Measurements from ENCODE around the gene ANKRD31.
"Not testable (repeated sequence)": the region's sequence is repeated elsewhere in the genome, so short reads cannot be mapped to it uniquely, and the experiment has no call there.

Gene ANKRD31

DNA sequence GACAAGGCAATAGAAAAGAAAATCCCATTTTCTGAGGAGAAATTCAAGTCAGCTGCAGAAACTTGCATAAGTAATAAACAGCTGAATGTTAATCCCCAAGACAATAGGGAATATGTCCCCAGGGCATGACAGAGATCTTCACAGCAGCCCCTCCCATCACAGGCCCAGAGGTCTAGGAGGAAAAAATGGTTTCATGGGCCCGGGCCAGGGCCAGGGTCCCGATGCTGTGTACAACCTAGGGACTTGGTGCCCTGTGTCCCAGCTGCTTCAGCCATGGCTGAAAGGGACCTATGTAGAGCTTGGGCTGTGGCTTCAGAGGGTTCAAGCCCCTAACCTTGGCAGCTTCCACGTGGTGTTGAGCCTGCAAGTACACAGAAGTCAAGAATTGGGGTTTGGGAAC lies 75.2 kb downstream of the ANKRD31 start:
- DNase-seq (ENCODE audit: low read depth in 3 of 3, low spot score in 1 of 3) = not testable (repeated sequence)

GRCh38 chr5:75156585-75156984 lies 80.1 kb downstream of the ANKRD31 start:
- DNase-seq (ENCODE audit: low read depth in 3 of 3, low spot score in 1 of 3) = no peak

DNA sequence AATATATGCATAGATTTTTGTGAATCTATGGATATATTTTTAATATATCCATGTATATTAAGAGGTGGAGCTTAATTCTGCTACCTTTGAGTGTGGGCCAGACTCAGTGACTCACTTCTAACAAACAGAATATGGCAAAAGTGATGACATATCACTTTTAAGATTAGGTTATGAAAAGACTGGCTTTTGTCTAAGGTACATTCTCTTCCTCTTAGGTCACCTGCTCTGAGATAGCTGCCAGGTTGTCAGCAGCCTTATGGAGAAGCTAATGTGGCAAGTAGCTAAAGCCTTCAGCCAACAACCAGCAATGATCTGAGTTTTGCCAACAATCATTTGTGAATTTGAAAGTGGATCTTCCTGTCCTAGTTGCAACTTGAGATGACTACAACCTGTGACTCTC lies 83.8 kb downstream of the ANKRD31 start:
- no peak for DNase-seq (ENCODE audit: low read depth in 3 of 3, low spot score in 1 of 3)

DNA sequence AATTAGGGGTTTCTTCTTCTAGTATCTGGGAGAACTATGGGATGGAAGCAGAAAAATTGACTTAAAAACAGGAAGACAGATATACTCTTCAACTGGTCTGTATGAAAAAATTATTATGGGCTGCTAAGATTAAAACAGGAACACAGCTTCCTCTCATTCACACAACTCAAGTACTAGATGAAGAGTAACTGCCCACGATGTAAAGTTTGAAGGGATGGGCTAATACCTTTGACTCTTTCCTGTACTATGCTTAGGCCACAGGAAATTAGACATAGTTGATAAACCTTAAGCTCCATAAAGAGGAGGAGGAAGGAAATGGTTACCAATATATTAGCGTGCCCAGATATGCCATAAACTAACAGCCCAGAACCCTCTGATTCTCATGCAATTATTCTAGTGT lies 88.6 kb downstream of the ANKRD31 start:
- DNase-seq (ENCODE audit: low read depth in 3 of 3, low spot score in 1 of 3) = no peak

DNA sequence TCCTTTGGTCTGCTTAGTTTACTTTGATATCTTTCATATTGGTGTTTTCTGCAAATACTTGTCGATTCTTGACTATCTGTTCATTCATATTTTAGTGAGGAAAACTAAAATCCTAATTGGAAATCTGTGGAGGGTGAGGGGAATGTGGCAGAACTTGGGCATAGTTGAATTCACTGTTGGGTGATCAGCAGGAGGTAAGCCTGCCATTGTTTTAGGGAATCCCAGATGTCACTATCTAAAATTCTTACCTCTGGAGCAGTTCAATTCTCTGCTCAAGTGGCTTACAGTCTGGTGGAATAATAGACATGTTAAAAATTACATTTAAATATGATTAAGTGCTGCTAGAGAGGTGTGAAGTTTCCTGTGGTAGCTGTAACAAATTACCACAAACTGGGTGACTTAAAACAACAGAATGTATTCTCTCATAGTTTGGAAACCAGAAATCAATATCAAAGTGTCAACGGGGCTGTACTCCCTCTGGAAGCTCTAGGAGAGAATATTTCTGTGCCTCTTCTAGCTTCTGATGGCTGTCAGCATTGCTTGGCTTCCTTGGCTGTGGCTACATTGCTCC lies 94.0 kb downstream of the ANKRD31 start:
- DNase-seq (ENCODE audit: low read depth in 3 of 3, low spot score in 1 of 3) = no peak

- no peak for DNase-seq (ENCODE audit: low read depth in 3 of 3, low spot score in 1 of 3)
Observed at GRCh38 chr5:75140277-75140676, 96.4 kb downstream of the ANKRD31 start.

DNA sequence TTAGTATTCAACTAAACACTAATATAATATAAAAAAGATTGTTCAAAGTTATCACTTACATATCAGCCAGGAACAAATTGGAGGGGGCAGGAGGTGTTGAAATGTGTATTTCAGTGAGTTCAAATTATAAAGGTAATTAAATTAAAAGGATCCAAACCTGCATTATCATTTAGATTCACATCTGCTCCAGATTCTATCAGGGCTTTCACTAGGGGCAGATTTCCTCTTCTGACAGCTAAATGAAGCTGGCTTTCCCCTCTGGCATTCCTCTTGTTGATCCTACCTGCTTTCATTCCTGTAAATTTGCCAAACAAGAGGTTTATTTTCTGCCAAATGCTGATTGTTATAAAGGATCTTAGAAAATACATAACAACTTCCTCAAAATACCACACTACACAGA lies 98.0 kb downstream of the ANKRD31 start:
- no peak for DNase-seq (ENCODE audit: low read depth in 3 of 3, low spot score in 1 of 3)

GRCh38 chr5:75130818-75131349 lies 105.8 kb downstream of the ANKRD31 start:
- DNase-seq (ENCODE audit: low read depth in 3 of 3, low spot score in 1 of 3) = no peak

DNA sequence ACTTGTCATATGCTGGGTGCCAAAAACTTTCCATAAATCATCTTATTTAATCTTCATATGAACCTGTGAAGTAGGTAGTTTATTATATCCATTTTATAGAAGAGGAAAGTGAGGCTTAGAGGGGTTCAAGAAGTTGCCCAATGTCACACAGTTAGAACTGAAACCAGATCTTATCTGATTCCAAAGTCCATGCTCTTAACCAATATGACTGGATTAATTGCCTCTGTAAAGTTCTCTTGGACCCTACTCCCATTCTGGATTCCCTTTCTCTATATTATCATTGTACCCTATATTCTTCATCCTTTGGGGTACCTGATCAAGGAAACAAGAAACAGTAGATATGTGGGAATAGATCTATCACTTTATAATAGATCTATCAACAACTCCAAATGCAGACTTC lies 119.8 kb downstream of the ANKRD31 start:
- DNase-seq (ENCODE audit: low read depth in 3 of 3, low spot score in 1 of 3) = no peak

DNA sequence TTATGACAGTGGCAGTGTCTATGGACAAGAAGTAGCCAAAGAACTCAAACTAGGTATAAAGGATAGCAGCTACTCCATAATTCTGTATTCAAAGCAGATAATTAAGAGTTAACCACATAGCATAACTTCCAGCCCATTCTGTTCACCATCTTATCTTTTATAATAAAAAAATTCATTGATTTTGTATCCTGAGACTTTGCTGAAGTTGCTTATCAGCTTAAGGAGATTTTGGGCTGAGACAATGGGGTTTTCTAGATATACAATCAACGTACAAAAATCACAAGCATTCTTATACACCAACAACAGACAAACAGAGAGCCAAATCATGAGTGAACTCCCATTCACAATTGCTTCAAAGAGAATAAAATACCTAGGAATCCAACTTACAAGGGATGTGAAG lies 122.4 kb downstream of the ANKRD31 start:
- not testable (repeated sequence) for DNase-seq (ENCODE audit: low read depth in 3 of 3, low spot score in 1 of 3)

DNA sequence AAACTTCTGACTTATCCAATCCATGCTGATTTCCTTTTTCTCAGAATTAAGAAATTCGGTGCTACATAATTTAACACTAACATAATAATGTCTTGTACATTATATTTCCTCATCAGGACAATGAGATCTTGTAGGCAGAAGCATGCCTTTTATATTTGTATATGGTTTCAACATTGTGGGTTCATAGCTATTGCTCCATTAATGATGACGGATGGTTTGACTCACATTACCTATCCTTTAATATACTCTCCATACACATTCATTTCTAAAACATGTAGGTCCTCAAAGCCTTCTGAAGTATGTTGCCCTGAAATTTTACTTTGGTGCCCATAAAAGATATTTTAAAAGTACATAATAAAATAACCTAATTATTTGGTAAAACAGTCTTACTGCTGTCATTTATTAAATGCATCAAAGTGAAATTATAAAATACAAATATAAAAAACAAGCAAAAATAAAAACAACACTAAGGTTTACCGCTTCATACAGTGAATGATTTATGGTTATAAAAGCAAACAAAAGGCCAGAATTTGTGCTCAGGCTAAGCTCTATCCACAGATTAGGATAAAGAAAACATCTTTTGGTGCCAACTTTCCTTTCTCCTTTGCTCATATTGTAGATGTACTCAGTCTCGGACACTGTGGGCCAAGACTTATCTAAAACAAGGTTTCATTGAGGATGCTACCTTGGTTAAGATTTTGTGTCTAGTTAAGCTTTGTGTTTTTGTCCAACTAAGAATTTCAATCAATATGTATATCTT lies 123.1 kb downstream of the ANKRD31 start:
- no peak for DNase-seq (ENCODE audit: low read depth in 3 of 3, low spot score in 1 of 3)

DNA sequence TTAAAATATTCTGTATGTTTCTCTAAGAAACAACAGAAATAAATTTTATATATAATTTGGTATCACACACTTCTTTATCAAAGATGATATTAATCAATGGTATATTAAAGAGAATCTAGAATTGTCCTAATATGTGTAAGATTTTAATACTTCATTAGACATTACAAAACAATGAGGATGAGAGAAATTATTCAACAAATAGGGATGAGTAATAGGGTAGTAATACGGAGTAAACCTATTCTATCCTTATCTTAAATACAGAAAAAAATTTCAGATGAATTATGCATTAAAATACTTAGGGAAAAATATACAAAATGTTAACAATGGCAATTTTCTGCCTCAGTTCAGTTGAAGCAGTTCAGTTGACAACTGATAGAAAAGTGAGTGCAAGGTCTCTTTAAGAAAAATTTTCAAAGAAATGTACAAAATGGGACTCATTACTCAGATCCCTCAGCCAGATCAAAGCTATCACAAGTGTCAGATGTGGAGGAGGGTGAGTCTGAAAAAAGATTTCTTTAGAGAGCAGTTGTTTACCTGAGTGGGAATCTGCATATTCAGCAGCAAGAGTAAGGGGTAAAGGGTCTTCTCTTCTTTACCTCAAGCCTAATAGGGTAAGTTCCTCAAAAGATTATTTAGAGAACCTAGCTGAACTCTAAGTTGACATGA lies 127.6 kb downstream of the ANKRD31 start:
- DNase-seq (ENCODE audit: low read depth in 3 of 3, low spot score in 1 of 3) = no peak

- no peak for DNase-seq (ENCODE audit: low read depth in 3 of 3, low spot score in 1 of 3)
Observed at GRCh38 chr5:75108515-75108914, 128.2 kb downstream of the ANKRD31 start.

DNA sequence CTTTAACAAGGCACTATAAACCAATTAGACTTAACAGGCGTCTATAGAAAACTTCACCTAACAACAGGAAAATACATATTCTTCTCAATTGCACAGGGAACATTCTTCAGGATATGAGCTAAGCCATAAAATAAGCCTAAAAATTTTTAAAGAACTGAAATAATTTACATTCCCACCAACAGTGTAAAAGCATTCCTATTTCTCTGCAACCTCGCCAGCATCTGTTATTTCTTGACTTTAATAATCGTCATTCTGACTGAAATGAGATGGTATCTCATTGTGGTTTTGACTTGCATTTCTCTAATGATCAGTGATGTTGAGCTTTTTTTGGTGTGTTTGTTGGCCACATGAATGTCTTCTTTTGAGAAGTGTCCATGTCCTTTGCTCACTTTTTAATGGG lies 140.7 kb downstream of the ANKRD31 start:
- DNase-seq (ENCODE audit: low read depth in 3 of 3, low spot score in 1 of 3) = not testable (repeated sequence)

GRCh38 chr5:75091597-75091996 lies 145.1 kb downstream of the ANKRD31 start:
- no peak for DNase-seq (ENCODE audit: low read depth in 3 of 3, low spot score in 1 of 3)

DNA sequence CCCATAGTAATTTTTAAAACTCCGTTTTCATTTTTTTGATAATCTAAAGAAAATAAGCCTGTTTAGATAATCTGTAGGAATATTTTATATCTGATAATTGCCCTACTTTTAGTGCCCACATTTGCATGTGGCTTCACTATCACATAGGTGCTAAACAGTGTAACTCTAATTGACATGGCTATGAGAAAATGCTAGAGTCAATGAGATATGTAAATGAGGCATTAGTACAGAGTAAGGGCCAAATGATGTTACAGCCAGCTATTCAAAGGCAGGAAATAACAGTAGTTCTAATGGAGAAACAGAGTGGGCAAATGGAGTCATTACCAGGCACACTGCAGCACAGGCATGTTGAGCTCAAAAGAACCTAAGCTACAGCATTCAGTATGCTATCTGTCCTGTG lies 147.0 kb downstream of the ANKRD31 start:
- no peak for DNase-seq (ENCODE audit: low read depth in 3 of 3, low spot score in 1 of 3)

GRCh38 chr5:75089137-75089536 lies 147.5 kb downstream of the ANKRD31 start:
- no peak for DNase-seq (ENCODE audit: low read depth in 3 of 3, low spot score in 1 of 3)

DNA sequence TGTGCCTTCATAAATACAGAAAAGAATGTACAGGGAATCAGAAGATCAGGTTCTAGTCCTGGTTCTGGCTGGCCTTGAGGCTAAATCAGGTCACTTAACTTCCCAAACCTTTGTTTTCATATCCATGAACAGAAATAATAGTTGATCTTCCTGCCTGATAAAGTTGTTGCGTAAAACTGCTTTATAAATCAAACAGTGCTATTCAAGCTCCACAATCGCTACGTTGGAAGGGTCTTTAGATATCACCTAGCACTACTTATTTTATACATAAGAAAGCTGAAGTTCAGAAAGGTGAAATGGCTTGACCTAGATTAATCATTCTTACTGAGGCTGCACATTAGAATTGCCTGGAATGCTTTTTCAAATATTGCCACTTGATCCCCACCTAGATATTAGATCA lies 148.0 kb downstream of the ANKRD31 start:
- no peak for DNase-seq (ENCODE audit: low read depth in 3 of 3, low spot score in 1 of 3)

DNA sequence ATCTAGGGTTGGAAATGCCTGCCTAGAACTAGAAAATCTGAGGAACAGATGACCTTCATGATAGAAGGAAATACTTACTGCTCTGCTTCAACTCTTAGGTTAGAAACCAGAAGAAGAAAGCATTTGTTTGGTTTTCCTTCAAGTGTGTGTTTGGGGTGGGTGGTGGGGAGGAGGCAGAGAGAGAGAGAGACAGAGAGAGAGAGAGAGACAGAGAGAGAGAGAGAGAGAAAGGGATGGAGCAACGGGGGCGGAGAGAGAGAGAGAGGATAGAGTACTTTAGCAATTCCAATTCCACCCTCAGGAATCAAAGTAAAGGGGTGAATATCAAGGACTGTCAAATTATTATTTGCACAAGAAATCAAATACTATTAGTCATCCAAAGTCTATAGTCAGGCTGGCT lies 155.2 kb downstream of the ANKRD31 start:
- no peak for DNase-seq (ENCODE audit: low read depth in 3 of 3, low spot score in 1 of 3)

DNA sequence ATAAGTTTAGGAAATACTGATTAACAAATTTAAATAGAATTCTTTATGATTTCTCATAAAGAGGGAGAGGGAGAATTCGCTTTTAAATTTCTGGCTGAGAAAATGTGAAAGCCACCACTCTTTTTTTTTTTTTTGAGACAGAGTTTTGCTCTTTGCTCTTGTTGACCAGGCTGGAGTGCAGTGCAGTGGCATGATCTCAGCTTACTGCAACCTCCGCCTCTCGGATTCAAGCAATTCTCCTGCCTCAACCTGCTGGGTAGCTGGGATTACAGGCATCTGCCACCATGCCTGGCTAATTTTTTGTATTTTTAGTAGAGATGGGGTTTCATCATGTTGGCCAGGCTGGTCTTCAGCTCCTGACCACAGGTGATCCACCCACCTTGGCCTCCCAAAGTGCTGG lies 157.3 kb downstream of the ANKRD31 start:
- DNase-seq (ENCODE audit: low read depth in 3 of 3, low spot score in 1 of 3) = not testable (repeated sequence)

GRCh38 chr5:75078027-75078426 lies 158.7 kb downstream of the ANKRD31 start:
- DNase-seq (ENCODE audit: low read depth in 3 of 3, low spot score in 1 of 3) = no peak

- DNase-seq (ENCODE audit: low read depth in 3 of 3, low spot score in 1 of 3) = no peak
Observed at GRCh38 chr5:75072061-75072460, 164.6 kb downstream of the ANKRD31 start.
